ENCODE measurements around the gene AAMP. TPM values are rescaled to one million over a fixed set of nuclear protein-coding genes. Genes with fewer than 3 reads are reported as not detected.
A peak's percentile ranks its signal among the peaks of the same experiment; 100 is the strongest.

Gene AAMP
- total and polyA plus RNA-seq, 2 donors (not counting 3 experiments of a cell fraction or from before 2014, with no cell fraction given), result 69.3 to 84.4 TPM

- TF ChIP-seq GATA2 (IDR thresholded peaks at IDR 0.05; ENCODE audit: insufficient read depth, insufficient read length, low read depth, low read length) (peak; percentile 29), MAX (IDR thresholded peaks at IDR 0.05; ENCODE audit: insufficient read depth, insufficient read length) (no peak)
- DNase-seq (ENCODE audit: low read depth, low spot score) (peak; percentile 44), FAIRE-seq (no peak)
- Histone ChIP-seq H2AFZ (ENCODE audit: low read depth, low read length) (no peak overlapping the region), H3K79me2 (ENCODE audit: control insufficient read depth, insufficient read depth, low read length) (peaks cover 64% of the 10 kb centered on the region), H3K27ac (ENCODE audit: insufficient read depth, low read depth, low read length) (peak overlapping the region; percentile 54), H3K4me3 (replicated peaks in 1 of 3; ENCODE audit: insufficient read depth in 1 of 3, low read depth in 1 of 3, low read length in 3 of 3) (peak overlapping the region; percentile 81 to 96 (median 88)), H4K20me1 (replicated peaks; ENCODE audit: control insufficient read depth, extremely low read depth, insufficient read depth, low read length) (peaks cover 11% of the 10 kb centered on the region), H3K4me1 (ENCODE audit: control insufficient read depth, extremely low read depth, insufficient read depth, low read length) (peaks cover 49% of the 10 kb centered on the region), H3K4me2 (ENCODE audit: insufficient read depth, low read length) (peak overlapping the region; percentile 95), H3K27me3 (ENCODE audit: control insufficient read depth in 2 of 2, insufficient read depth in 2 of 2, low read length in 2 of 2) (no peaks in the 10 kb centered on the region), H3K9ac (replicated peaks; ENCODE audit: extremely low read depth, insufficient read depth, low read length) (peak overlapping the region; percentile 78), H3K9me3 (replicated peaks; ENCODE audit: control insufficient read depth, insufficient read depth, low read length) (no peaks in the 10 kb centered on the region), H3K9me1 (replicated peaks; ENCODE audit: control insufficient read depth, extremely low read depth, insufficient read depth, low read length) (no peaks in the 10 kb centered on the region), H3K36me3 (ENCODE audit: control insufficient read depth in 2 of 2, extremely low read depth in 1 of 2, insufficient read depth in 2 of 2, low read length in 2 of 2) (peaks cover 0 to 8% of the 10 kb centered on the region in 2 experiments)
- ChIA-PET CTCF (interaction anchor here (0.9 to 3.0 kb wide), 2 partner anchors 11 to 680 kb away, joined by 3 to 8 read pairs; no protein-coding TSS in a partner anchor), POLR2A (no interaction called here)
- dilution Hi-C loops (cut with MboI; ENCODE audit: extremely low pct_ligation_motif_present, low sequenced_read_pairs) (no loop called here), intact Hi-C loops (cut with micrococcal nuclease) (loop anchor here (1.0 kb wide), 1 partner anchor 11 kb away; no protein-coding TSS in a partner anchor)
- TSS peak; percentile 29 for BruUV-seq (replicated peaks)
Observed at GRCh38 chr2:218218268-218219185, 51.4 kb downstream of the AAMP start.

Measured in endothelial cell of umbilical vein (primary cell).